Stomach (tissue), 9 donors: ENCODE data around the gene C5orf47. TPM values are rescaled to one million over a fixed set of nuclear protein-coding genes. Genes with fewer than 3 reads are reported as not detected.

Source experiments
- DNase-seq, 2 donors: peaks; one replicate each; pipeline versions ENCODE4 v3.0.0 to v3.0.0-alpha.2; 2013 to 2019
- H3K27ac ChIP-seq, 5 donors: fragments of 200-600 bp in 4 of 5; sonication (generic) in 4 of 5; one replicate each; pipeline ENCODE4 v1.5.1; 2013 to 2019; ENCODE audit warnings: mild to moderate bottlenecking in 1 of 5, moderate library complexity in 1 of 5
- H3K27me3 ChIP-seq, 3 donors: fragments of 200-600 bp; sonication (generic); one replicate each; pipeline ENCODE4 v1.5.1; 2017 to 2019; ENCODE audit warnings: mixed run types in 1 of 3
- H3K36me3 ChIP-seq, 4 donors: fragments of 200-600 bp; sonication (generic); 1 replicate in 3 of 4; 2 replicates in 1 of 4; pipeline ENCODE4 v1.5.1; 2016 to 2019
- H3K4me1 ChIP-seq, 4 donors: fragments of 200-600 bp; sonication (generic); one replicate each; pipeline ENCODE4 v1.5.1; 2016 to 2019
- H3K4me3 ChIP-seq, 4 donors: fragments of 200-600 bp; sonication (generic) in 3 of 4; one replicate each; pipeline ENCODE4 v1.5.1; 2016 to 2019; ENCODE audit warnings: mild to moderate bottlenecking in 1 of 4
- H3K9me3 ChIP-seq, 4 donors: fragments of 200-600 bp; sonication (generic); one replicate each; pipeline ENCODE4 v1.5.1; 2016 to 2019
- CTCF ChIP-seq, 7 experiments: fragments of 450-650 bp in 4 of 7; fragments of 200-600 bp in 3 of 7; sonication (generic) in 3 of 7; IDR thresholded peaks; one replicate each; pipeline ENCODE4 v1.5.1; 2016 to 2019; ENCODE audit warnings: antibody characterized with exemption in 7 of 7, control low read depth in 2 of 7, mild to moderate bottlenecking in 1 of 7
- EP300 ChIP-seq: sonication (generic); formaldehyde crosslinking; IDR thresholded peaks from one replicate; pipeline ENCODE4 v1.6.1; 2017; ENCODE audit warnings: antibody characterized with exemption
- POLR2A ChIP-seq, 4 donors: fragments of 450-650 bp; IDR thresholded peaks; one replicate each; pipeline ENCODE4 v1.6.1; 2016; ENCODE audit warnings: antibody characterized with exemption in 4 of 4, control low read depth in 2 of 4, mild to moderate bottlenecking in 1 of 4, moderate library complexity in 1 of 4
- POLR2AphosphoS5 ChIP-seq, 3 donors: sonication (generic); formaldehyde crosslinking; IDR thresholded peaks; one replicate each; pipeline ENCODE4 v1.6.1; 2016; ENCODE audit warnings: antibody characterized with exemption in 3 of 3
- WGBS, 5 donors: extraction: QIAGEN DNeasy Blood & Tissue Kit in 3 of 5; methylation state at CpG; one replicate each; pipeline versions ENCODE4 v1.1.5 to v1.1.7; 2013 to 2018; 5-methylcytosine and 5-hydroxymethylcytosine counted together
- intact Hi-C: fragments of 100-400 bp; cut with DNase I; formaldehyde crosslinking; loops from one replicate; pipeline ENCODE4 v1.15.1; 2023; ENCODE audit warnings: low total_unique reads
- polyA plus RNA-seq, 3 donors: library from polyadenylated mRNA; stranded (reverse); fragments of 200-250 nt; gene quantifications; one replicate each; pipeline ENCODE4 v1.2.3, GENCODE V29; 2013
- total RNA-seq, 5 donors: library from RNA; depleted of rRNA; stranded (reverse); fragments of >200 nt; gene quantifications; one replicate each; pipeline versions ENCODE4 v1.1.0 to v1.2.3, GENCODE V29; 2014 to 2016
- donor health status: healthy with polysubstance abuse.
- donor health status: Bipolar disorder and iron deficiency.
- donor health status: healthy.

The C5orf47 gene
- total and polyA plus RNA-seq, 8 donors, result not detected

GRCh38 chr5:174053905-174054304 lies 64.9 kb downstream of the C5orf47 start:
- no peaks in the 10 kb centered on the region for H3K4me1 ChIP-seq
- no peak overlapping the region for H3K27ac ChIP-seq
- peaks cover 0 to 12% (median 0%) of the 10 kb centered on the region in 3 donors for H3K27me3 ChIP-seq
- no peaks in the 10 kb centered on the region for H3K9me3 ChIP-seq
- no peaks in the 10 kb centered on the region for H3K36me3 ChIP-seq
- no peak overlapping the region for H3K4me3 ChIP-seq
- no peak for DNase-seq
- 88 to 93% (median 89%) methylated on average over 3 of the region's 3 CpGs for WGBS, 5 donors
- TF ChIP-seq EP300 (no peak), POLR2AphosphoS5 (IDR thresholded peaks at IDR 0.05) (no peak), CTCF (IDR thresholded peaks at IDR 0.05) (no peak), POLR2A (IDR thresholded peaks at IDR 0.05) (no peak)
- intact Hi-C loops, result loop anchor here (10.0 kb wide), 1 partner anchor 261 kb away; no protein-coding TSS in a partner anchor

Other genes starting within 250 kb of the C5orf47 start
- gene CPEB4, start 100.8 kb upstream of the C5orf47 start, total RNA-seq, result 100 to 1,000 TPM in 1 of 5 donors, 10 to 100 TPM in 3, 1 to 10 TPM in 1; 6.7 to 115 (median 61.0) TPM
- gene CPEB4, start 100.8 kb upstream of the C5orf47 start, polyA plus RNA-seq, result 10 to 100 TPM in 1 of 3 donors, 1 to 10 TPM in 2; 3.5 to 14.5 (median 8.3) TPM
- 1 to 10 TPM in 2 of 5 donors, not detected in 3; 4.2 to 4.8 TPM for gene NSG2, start 56.5 kb downstream of the C5orf47 start, total RNA-seq
- 1 to 10 TPM in 2 of 3 donors, under 1 TPM in 1; 0.75 to 1.5 (median 1.4) TPM for gene NSG2, start 56.5 kb downstream of the C5orf47 start, polyA plus RNA-seq